BLaER1 treated with 17β-estradiol and CSF1 and Interleukin-3, amounts not matched to agents 10 nM and 100 nM (cell line): ENCODE measurements around the gene CRTC1.

Experiments
- H3K27ac ChIP-seq, 11 experiments: shearing (Covaris generic); formaldehyde crosslinking; 2 replicates each; pipeline ENCODE4 v1.8.1; 2022
- H3K27me3 ChIP-seq, 11 experiments: shearing (Covaris generic); formaldehyde crosslinking; 2 replicates each; pipeline ENCODE4 v1.8.1; 2022
- H3K36me3 ChIP-seq, 11 experiments: shearing (Covaris generic); formaldehyde crosslinking; 2 replicates each; pipeline ENCODE4 v1.8.1; 2022
- H3K4me1 ChIP-seq, 10 experiments: shearing (Covaris generic); formaldehyde crosslinking; 2 replicates each; pipeline ENCODE4 v1.8.1; 2022
- H3K4me2 ChIP-seq, 11 experiments: shearing (Covaris generic); formaldehyde crosslinking; 2 replicates each; pipeline ENCODE4 v1.8.1; 2022
- H3K4me3 ChIP-seq, 10 experiments: shearing (Covaris generic); formaldehyde crosslinking; 2 replicates each; pipeline ENCODE4 v1.8.1; 2022
- H3K9ac ChIP-seq, 11 experiments: shearing (Covaris generic); formaldehyde crosslinking; 2 replicates each; pipeline ENCODE4 v1.8.1; 2022
- H3K9me3 ChIP-seq, 11 experiments: shearing (Covaris generic); formaldehyde crosslinking; replicated peaks in 1 of 11; 2 replicates each; pipeline ENCODE4 v1.8.1; 2022
- H4K20me1 ChIP-seq, 11 experiments: shearing (Covaris generic); formaldehyde crosslinking; 2 replicates each; pipeline ENCODE4 v1.8.1; 2022
- Cebpa-rat ChIP-seq, 11 experiments: shearing (Covaris generic); IDR thresholded peaks; 2 replicates each; pipeline ENCODE4 v1.8.1; 2022

CRTC1 gene

DNA sequence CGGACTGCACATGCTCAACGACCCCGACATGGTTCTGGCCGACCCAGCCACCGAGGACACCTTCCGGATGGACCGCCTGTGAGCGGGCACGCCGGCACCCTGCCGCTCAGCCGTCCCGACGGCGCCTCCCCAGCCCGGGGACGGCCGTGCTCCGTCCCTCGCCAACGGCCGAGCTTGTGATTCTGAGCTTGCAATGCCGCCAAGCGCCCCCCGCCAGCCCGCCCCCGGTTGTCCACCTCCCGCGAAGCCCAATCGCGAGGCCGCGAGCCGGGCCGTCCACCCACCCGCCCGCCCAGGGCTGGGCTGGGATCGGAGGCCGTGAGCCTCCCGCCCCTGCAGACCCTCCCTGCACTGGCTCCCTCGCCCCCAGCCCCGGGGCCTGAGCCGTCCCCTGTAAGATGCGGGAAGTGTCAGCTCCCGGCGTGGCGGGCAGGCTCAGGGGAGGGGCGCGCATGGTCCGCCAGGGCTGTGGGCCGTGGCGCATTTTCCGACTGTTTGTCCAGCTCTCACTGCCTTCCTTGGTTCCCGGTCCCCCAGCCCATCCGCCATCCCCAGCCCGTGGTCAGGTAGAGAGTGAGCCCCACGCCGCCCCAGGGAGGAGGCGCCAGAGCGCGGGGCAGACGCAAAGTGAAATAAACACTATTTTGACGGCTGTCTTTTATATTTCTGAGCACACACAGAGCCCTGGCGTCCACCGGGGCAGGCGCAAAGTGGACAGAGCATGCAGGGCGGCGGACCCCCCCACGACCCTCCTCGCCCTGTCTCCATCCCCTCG, 94.0 kb downstream of the CRTC1 start:
- H3K9ac ChIP-seq: no peak overlapping the region
- peaks cover 0 to 100% (median 70%) of the 10 kb centered on the region in 11 experiments; a peak in 21 of 22 replicates for H4K20me1 ChIP-seq
- H3K4me3 ChIP-seq: no peak overlapping the region
- H3K36me3 ChIP-seq: peaks cover 0 to 4% (median 0%) of the 10 kb centered on the region in 11 experiments; a peak in 4 of 22 replicates
- no peak overlapping the region for H3K27ac ChIP-seq
- no peaks in the 10 kb centered on the region for H3K9me3 ChIP-seq
- no peak overlapping the region for H3K4me2 ChIP-seq
- TF ChIP-seq Cebpa-rat (IDR thresholded peaks at IDR 0.05): no peak
- H3K27me3 ChIP-seq: peaks cover 51 to 71% (median 63%) of the 10 kb centered on the region in 11 experiments
- peaks cover 14 to 30% (median 18%) of the 10 kb centered on the region in 10 experiments for H3K4me1 ChIP-seq

DNA sequence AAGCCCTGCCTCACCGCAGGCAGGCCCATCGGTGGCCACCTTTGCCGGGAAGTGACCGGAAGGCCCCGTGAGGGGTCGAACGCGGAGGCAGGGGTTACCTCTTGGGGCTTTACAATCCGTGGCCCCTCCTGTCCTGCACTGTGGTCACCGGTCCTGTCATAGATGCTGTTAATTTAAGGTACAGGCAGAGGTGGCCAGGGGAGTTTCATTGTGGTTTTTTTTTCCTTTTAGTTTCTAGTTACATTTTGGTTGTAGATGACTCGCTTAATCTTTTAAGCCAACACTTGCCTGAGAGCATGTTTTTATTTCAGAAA, 94.6 kb downstream of the CRTC1 start:
- TF ChIP-seq Cebpa-rat (IDR thresholded peaks at IDR 0.05): no peak
- H3K27ac ChIP-seq: no peak overlapping the region
- H3K36me3 ChIP-seq: peaks cover 0 to 4% (median 0%) of the 10 kb centered on the region in 11 experiments; a peak in 4 of 22 replicates
- peaks cover 0 to 100% (median 74%) of the 10 kb centered on the region in 11 experiments; a peak in 21 of 22 replicates for H4K20me1 ChIP-seq
- H3K9me3 ChIP-seq: no peaks in the 10 kb centered on the region
- peaks cover 19 to 36% (median 23%) of the 10 kb centered on the region in 10 experiments for H3K4me1 ChIP-seq
- peaks cover 54 to 76% (median 68%) of the 10 kb centered on the region in 11 experiments for H3K27me3 ChIP-seq
- H3K4me2 ChIP-seq: no peak overlapping the region
- H3K4me3 ChIP-seq: no peak overlapping the region
- H3K9ac ChIP-seq: no peak overlapping the region

DNA sequence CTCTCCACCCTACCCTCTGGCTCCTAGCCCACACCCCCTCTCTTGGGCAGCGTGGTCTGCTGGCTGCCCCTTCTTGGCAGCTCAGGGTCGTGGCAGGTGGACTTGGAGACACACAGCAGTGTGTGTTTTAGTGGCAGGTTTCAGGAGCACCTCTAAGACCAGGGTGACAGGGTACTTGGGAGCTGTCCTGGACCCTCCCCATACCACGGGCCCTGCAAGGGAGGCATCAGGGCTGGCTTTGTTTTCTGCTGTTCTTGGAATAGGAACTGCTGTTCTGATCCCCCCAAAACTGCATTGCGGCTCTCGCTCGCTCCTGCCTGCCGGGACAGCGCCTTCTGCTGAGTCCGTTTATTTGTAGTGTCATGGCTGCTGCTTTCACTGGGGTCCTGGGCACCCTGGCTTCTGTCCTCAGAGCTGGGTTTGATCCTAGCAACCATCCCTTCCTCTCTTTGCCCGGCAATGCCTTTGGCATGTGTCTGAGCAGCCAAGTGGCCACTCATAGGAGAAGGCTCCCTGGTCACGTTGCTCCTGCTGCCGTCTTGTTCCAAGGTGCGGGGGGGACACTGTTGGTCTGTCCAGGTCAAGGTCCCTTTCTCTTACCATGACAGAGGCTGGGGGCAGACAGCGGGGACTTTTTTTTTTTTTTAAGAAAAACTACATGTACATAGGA, 95.5 kb downstream of the CRTC1 start:
- peaks cover 0 to 100% (median 79%) of the 10 kb centered on the region in 11 experiments; a peak in 21 of 22 replicates for H4K20me1 ChIP-seq
- H3K36me3 ChIP-seq: peaks cover 0 to 4% (median 0%) of the 10 kb centered on the region in 11 experiments; a peak in 4 of 22 replicates
- H3K27ac ChIP-seq: no peak overlapping the region
- H3K27me3 ChIP-seq: peaks cover 56 to 82% (median 70%) of the 10 kb centered on the region in 11 experiments
- TF ChIP-seq Cebpa-rat (IDR thresholded peaks at IDR 0.05): no peak
- peaks cover 19 to 38% (median 24%) of the 10 kb centered on the region in 10 experiments for H3K4me1 ChIP-seq
- H3K9me3 ChIP-seq: no peaks in the 10 kb centered on the region
- no peak overlapping the region for H3K9ac ChIP-seq
- no peak overlapping the region for H3K4me2 ChIP-seq
- no peak overlapping the region for H3K4me3 ChIP-seq

DNA sequence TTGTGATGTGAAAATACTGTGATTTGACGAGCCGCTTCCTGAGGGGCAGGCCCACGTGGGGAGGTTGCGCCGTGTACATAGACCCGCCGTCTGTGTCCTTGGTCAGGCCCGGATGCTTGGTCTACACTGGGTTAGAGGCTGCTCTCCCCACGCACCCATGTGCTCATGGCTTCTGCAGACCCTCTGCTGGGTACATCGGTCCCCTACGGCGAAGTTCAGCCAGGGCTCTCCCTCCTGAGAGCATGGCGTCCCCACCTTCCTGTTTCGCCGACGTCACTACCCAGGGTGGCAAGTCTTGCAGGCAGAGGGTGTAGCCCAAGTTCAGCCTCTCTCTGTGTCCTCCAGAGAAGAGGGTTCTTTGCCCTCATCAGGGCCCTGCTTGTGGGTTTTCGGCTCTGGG, 96.6 kb downstream of the CRTC1 start:
- Histone ChIP-seq H3K27ac (no peak overlapping the region), H3K4me1 (peaks cover 19 to 42% (median 26%) of the 10 kb centered on the region in 10 experiments), H3K9ac (no peak overlapping the region), H3K36me3 (no peaks in the 10 kb centered on the region; a peak in 4 of 22 replicates), H3K4me2 (no peak overlapping the region), H3K27me3 (peaks cover 65 to 92% (median 80%) of the 10 kb centered on the region in 11 experiments), H3K4me3 (no peak overlapping the region), H3K9me3 (no peaks in the 10 kb centered on the region), H4K20me1 (peaks cover 0 to 99% (median 75%) of the 10 kb centered on the region in 11 experiments; a peak in 21 of 22 replicates)
- no peak for TF ChIP-seq Cebpa-rat (IDR thresholded peaks at IDR 0.05)

DNA sequence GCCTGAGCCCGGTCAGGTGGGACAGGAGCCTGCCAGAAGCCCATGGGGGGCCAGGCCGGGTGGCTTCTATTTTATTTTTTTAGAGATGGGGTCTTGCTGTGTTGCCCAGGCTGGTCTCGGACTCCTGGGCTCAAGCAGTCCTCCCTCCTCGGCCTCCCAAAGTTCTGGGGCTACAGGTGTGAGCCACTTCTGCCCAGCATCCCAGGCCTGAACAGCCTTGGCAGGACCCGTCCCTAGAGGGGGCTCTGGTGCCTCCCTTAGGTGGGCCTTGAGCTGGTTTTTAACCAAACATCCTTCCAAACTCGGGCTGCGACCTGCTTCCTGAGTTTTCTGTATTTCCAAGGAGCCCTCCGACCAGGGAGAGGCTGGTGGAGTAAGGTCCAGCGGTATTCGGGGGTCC, 97.2 kb downstream of the CRTC1 start:
- H3K9ac ChIP-seq: no peak overlapping the region
- no peaks in the 10 kb centered on the region; a peak in 4 of 22 replicates for H3K36me3 ChIP-seq
- H3K4me2 ChIP-seq: peak overlapping the region in 2 of 11 experiments; percentile 69 to 75; a peak in 2 of 22 replicates
- no peak overlapping the region for H3K4me3 ChIP-seq
- no peak for TF ChIP-seq Cebpa-rat (IDR thresholded peaks at IDR 0.05)
- H3K9me3 ChIP-seq: no peaks in the 10 kb centered on the region
- peaks cover 19 to 46% (median 28%) of the 10 kb centered on the region in 10 experiments for H3K4me1 ChIP-seq
- H3K27me3 ChIP-seq: peaks cover 69 to 95% (median 83%) of the 10 kb centered on the region in 11 experiments
- no peak overlapping the region for H3K27ac ChIP-seq
- H4K20me1 ChIP-seq: peaks cover 0 to 94% (median 71%) of the 10 kb centered on the region in 11 experiments; a peak in 21 of 22 replicates

DNA sequence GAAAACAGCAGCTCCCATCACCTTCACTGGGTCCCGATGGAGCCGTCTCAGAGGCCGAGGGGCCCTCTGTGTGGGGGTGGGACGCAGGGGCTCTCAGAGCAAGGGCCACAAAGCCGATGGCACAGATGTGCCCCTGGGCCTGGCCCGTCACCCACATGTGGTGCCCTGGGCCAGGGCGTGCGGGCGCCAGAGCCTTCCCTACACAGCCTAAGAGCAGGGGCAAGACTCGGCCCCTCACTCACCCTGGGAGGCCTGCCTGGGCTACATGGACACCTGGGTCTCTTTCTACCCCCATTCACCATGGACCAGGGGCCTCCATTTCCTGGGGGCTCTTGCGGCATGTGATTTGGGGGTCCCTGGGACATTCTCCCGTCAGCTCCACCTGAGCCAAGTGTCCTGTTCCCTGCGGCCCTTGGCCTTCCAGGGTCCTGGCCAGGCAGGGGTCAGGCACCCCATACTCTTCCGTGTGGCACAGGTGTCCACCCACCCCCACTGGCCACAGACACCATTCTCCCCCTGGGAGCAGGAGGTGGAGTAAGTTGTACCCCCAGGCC, 97.6 kb downstream of the CRTC1 start:
- TF ChIP-seq Cebpa-rat (IDR thresholded peaks at IDR 0.05): no peak
- peaks cover 0 to 89% (median 66%) of the 10 kb centered on the region in 11 experiments; a peak in 21 of 22 replicates for H4K20me1 ChIP-seq
- H3K9ac ChIP-seq: peak overlapping the region in 3 of 11 experiments; percentile 3 to 39 (median 16); a peak in 3 of 22 replicates
- H3K4me2 ChIP-seq: peak overlapping the region; percentile 69 to 86 (median 78)
- H3K9me3 ChIP-seq: no peaks in the 10 kb centered on the region
- H3K4me3 ChIP-seq: no peak overlapping the region
- peaks cover 69 to 96% (median 81%) of the 10 kb centered on the region in 11 experiments for H3K27me3 ChIP-seq
- no peak overlapping the region for H3K27ac ChIP-seq
- peaks cover 19 to 46% (median 29%) of the 10 kb centered on the region in 10 experiments for H3K4me1 ChIP-seq
- no peaks in the 10 kb centered on the region; a peak in 1 of 22 replicates for H3K36me3 ChIP-seq

DNA sequence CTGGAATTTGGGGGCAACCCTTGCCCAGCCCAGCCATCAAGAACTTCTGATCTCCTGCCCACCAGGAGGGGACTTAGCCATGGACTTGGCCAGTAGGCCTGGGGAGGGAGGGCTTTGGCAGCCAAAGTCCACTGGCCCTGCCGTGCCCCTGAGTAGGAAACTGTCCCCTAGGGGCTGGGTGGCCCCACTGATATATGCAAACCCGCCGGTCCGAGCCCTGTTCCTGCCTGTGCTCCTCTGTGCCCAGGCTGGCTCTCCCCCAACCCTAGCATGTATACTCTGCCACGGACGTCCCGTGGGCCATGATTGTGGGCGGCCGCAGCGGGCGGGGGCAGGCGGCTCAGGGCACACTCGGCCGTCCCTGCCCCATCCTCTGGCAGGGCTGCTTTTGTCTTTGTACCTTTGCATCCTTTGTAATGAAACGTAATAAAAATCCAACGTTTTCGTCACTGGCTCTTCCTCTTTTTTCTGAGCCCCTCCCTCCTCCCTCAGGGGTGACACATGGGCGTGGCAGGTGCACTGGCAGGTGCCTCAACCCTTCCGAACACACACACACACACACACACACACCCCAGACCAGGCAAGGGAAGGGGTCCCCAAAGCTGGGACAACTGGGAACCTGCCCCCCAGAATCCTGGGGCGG, 98.5 kb downstream of the CRTC1 start:
- no peak for TF ChIP-seq Cebpa-rat (IDR thresholded peaks at IDR 0.05)
- Histone ChIP-seq H3K9me3 (peaks cover 0 to 3% (median 0%) of the 10 kb centered on the region in 11 experiments; a peak in 2 of 22 replicates), H4K20me1 (peaks cover 0 to 84% (median 59%) of the 10 kb centered on the region in 11 experiments; a peak in 21 of 22 replicates), H3K36me3 (no peaks in the 10 kb centered on the region), H3K9ac (peak overlapping the region in 7 of 11 experiments; percentile 0 to 53 (median 19); a peak in 4 of 22 replicates), H3K4me3 (no peak overlapping the region), H3K27me3 (peaks cover 69 to 96% (median 81%) of the 10 kb centered on the region in 11 experiments), H3K27ac (no peak overlapping the region), H3K4me1 (peaks cover 19 to 39% (median 26%) of the 10 kb centered on the region in 10 experiments), H3K4me2 (peak overlapping the region; percentile 69 to 86 (median 78))

DNA sequence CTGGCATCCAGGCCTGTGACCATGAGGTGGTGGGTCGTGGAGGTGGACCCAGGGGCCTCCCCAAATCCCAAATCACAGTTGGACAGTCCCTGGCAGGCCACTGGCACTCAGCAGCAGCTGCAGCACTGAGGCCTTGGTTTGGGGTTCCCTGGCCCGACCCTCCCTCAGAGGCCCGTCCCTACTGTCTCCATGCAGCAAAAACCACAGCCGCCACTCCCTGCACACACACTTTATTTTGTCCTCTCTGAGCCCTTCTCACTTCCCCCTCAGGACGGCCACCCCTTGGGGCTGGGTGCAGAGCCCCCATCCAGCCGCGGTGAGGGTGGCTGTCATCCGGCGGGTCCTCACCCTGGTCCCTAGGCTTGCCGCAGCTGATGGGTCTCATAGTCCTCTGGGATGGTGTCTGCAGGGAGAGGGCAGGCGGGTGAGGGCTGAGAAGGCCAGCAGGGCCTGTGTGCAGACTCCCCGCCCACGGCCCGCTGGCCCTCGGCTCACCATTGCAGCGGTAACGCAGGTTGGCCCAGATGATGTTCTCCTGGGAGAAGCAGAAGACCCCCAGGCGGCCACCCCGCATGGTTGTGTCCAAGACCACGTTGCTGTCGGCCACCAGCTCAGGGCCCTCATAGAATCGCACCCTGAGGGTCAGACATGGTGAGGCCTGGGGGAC, 99.2 kb downstream of the CRTC1 start:
- Histone ChIP-seq H3K9me3 (peaks cover 0 to 10% (median 0%) of the 10 kb centered on the region in 11 experiments; a peak in 3 of 22 replicates), H3K4me1 (peaks cover 19 to 39% (median 26%) of the 10 kb centered on the region in 10 experiments), H3K9ac (no peak overlapping the region), H3K4me2 (peak overlapping the region; percentile 69 to 86 (median 78)), H3K27ac (no peak overlapping the region), H3K36me3 (no peaks in the 10 kb centered on the region), H4K20me1 (peaks cover 0 to 82% (median 58%) of the 10 kb centered on the region in 11 experiments; a peak in 21 of 22 replicates), H3K27me3 (peaks cover 70 to 96% (median 81%) of the 10 kb centered on the region in 11 experiments), H3K4me3 (no peak overlapping the region)
- TF ChIP-seq Cebpa-rat (IDR thresholded peaks at IDR 0.05): no peak
